GM06990 (cell line): ENCODE data around the gene SLC26A11.

Experiments
- DNase-seq: peaks from one replicate; pipeline ENCODE4 v3.0.0-alpha.2; 2011; ENCODE audit not compliant: insufficient read length; ENCODE audit errors: extremely low read depth
- H3K27me3 ChIP-seq: replicated peaks from 2 replicates; pipeline ENCODE4 v1.6.0; 2011; ENCODE audit warnings: low read length; ENCODE audit not compliant: control insufficient read depth, insufficient read depth
- H3K36me3 ChIP-seq: 2 replicates; pipeline ENCODE4 v1.5.1; 2011; ENCODE audit warnings: low read length; ENCODE audit not compliant: control insufficient read depth, insufficient read depth
- H3K4me3 ChIP-seq: replicated peaks from 2 replicates; pipeline ENCODE4 v1.5.1; 2011; ENCODE audit warnings: low read depth, mild to moderate bottlenecking, control low read depth, low read length
- CTCF ChIP-seq: IDR thresholded peaks from 2 replicates; pipeline ENCODE4 v1.5.1; 2011; ENCODE audit warnings: low read length, control low read depth, mild to moderate bottlenecking, inconsistent platforms; ENCODE audit not compliant: insufficient read depth, poor library complexity, severe bottlenecking

The SLC26A11 gene

DNA sequence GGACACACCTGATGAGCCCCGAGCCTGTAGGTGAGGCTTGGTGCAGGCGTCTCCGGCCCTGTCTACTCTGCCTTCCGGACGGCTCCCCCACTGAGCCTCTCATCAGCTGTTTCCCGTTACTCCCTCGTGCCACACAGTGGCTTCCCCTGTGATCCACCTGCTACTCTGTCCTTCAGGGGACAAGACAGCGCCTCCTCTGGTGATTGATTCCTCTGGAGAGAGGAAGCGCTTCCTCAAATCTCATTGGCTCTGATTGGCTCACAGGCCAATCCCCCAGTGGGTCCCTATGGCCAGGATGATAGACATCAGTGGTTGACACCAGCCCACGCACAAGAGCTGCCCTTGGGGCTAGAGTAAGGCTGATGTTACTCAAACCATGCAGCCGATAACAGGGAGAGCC is 64.4 kb downstream of the SLC26A11 start:
- Histone ChIP-seq H3K27me3 (no peaks in the 10 kb centered on the region), H3K4me3 (no peak overlapping the region), H3K36me3 (peaks cover 26% of the 10 kb centered on the region)
- TF ChIP-seq CTCF: no peak
- DNase-seq: no peak

DNA sequence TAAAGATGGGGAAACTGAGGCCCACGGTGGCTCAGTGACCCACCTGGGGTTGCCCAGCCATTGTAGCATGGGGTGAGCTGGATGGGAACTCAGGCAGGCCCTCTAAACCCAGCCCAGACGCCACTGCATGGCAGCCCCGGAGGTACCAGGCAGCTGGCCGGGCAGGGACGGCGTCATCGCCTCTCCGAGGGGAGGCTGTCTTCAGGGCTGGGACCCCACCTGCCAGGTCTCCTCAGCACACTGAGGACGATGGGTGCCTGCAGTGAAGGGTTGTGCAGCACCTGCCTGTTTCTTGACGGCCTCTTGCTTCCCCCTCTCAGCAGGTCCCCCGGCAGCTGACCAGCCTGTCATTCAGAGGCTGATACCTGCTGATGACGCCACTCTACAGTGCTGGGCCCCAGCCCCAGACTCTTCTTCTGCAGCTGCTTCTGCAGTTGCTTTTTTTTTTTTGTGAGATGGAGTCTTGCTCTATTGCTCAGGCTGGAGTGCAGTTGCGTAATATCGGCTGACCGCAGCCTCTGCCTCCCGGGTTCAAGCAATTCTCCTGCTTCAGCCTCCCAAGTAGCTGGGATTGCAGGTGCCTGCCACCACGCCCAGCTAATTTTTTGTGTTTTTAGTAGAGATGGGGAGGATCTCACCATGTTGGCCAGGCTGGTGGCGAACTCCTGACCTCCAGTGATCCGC is 65.2 kb downstream of the SLC26A11 start:
- Histone ChIP-seq H3K27me3 (no peaks in the 10 kb centered on the region), H3K4me3 (no peak overlapping the region), H3K36me3 (peaks cover 32% of the 10 kb centered on the region)
- TF ChIP-seq CTCF: no peak
- no peak for DNase-seq

DNA sequence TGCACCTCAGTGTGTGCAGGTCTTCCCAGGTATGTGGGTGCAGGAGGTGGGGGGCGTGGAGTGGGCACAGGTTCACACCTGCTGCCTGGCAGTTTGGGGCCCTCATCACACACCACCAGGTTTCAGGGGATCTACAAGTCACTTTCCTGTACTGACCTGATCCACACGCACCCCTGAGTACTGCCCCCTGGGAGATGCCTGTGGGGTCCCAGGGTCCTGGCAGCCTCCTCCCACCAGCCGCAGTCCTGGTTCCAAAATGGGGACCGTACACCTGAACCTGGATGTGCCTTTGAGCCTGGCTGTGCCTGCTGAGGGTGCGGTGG is 66.4 kb downstream of the SLC26A11 start:
- Histone ChIP-seq H3K27me3 (no peaks in the 10 kb centered on the region), H3K4me3 (no peak overlapping the region), H3K36me3 (peaks cover 35% of the 10 kb centered on the region)
- DNase-seq: no peak
- TF ChIP-seq CTCF: no peak

DNA sequence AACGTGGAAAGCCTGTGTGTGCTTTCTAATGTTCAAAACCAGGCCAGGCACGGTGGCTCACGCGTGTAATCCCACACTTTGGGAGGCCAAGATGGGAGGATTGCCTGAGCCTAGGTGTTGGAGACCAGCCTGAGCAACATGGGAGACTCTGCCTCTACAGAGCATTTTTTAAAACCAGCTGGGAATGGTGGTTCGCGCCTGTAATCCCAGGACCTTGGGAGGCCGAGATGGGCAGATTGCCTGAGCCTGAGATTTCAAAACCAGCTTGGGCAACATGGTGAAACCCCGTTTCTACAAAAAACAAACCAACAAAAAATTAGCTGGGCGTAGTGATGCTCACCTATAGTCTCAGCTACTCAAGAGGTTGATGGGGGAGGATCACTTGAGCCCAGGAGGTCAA is 66.8 kb downstream of the SLC26A11 start:
- H3K36me3 ChIP-seq: peaks cover 38% of the 10 kb centered on the region
- DNase-seq: no peak
- H3K27me3 ChIP-seq: no peaks in the 10 kb centered on the region
- TF ChIP-seq CTCF: no peak
- no peak overlapping the region for H3K4me3 ChIP-seq

DNA sequence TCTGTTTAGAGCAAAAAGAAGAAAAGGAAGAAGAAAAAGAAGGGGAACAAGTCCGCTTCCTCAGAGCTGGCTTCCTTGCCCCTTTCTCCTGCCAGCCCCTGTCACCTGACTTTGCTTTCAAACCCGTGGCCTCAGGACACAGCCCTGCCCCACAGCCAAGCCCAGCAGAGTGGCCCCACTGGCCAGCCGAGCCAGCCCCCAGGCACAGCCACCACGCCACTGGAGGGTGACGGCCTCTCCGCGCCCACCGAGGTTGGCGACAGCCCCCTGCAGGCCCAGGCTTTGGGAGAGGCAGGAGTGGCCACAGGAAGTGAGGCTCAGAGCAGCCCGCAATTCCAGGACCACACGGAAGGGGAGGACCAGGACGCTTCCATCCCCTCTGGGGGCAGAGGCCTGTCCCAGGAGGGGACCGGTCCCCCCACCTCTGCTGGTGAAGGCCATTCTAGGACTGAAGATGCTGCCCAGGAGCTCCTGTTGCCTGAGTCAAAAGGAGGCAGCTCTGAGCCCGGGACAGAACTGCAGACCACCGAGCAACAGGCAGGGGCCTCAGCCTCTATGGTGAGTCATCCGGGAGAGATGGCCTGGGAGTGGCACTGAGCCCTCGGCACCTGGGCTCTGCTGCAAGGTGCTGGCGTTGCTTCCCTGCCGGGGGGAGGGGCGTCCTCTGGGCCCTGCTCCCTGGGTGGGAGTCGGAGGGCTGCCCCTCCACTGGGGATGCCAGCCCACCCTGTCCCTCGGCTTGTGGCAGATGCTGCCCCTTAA is 67.8 kb downstream of the SLC26A11 start:
- Histone ChIP-seq H3K4me3 (no peak overlapping the region), H3K36me3 (peaks cover 45% of the 10 kb centered on the region)

More for the DNA sequence above, 67.8 kb downstream of the SLC26A11 start:
- DNase-seq: no peak
- TF ChIP-seq CTCF: no peak
- no peaks in the 10 kb centered on the region for H3K27me3 ChIP-seq
